H1 (cell line): ENCODE results near the gene MYRF. TPM values are rescaled to one million over a fixed set of nuclear protein-coding genes. Genes with fewer than 3 reads are reported as not detected.

Source experiments
- FOSL1 ChIP-seq: IDR thresholded peaks from 2 replicates; pipeline ENCODE4 v1.6.1; 2011; ENCODE audit warnings: mild to moderate bottlenecking, low read depth, low read length, moderate library complexity; ENCODE audit not compliant: insufficient read depth
- SP1 ChIP-seq: IDR thresholded peaks from 2 replicates; pipeline ENCODE4 v1.6.1; 2011; ENCODE audit warnings: low read depth, low read length
- TAF1 ChIP-seq: IDR thresholded peaks from 2 replicates; pipeline ENCODE4 v1.6.1; 2011; ENCODE audit warnings: mild to moderate bottlenecking, low read depth, low read length
- YY1 ChIP-seq: IDR thresholded peaks from 2 replicates; pipeline ENCODE4 v1.6.1; 2011; ENCODE audit warnings: low read depth, mild to moderate bottlenecking, low read length
- polyA plus RNA-seq, 7 experiments: library from polyadenylated mRNA; depleted of rRNA in 3 of 7; stranded (reverse) in 5 of 7; unstranded in 2 of 7; fragments of >200 nt in 5 of 7; fragments of 200-250 nt in 2 of 7; gene quantifications; 1 replicate in 5 of 7; 2 replicates in 1 of 7; 4 replicates in 1 of 7; pipeline versions ENCODE4 v1.2.1 to v1.2.3, GENCODE V29; 2011 to 2013; ENCODE audit warnings: missing spikeins in 2 of 7, mixed read lengths in 2 of 7
- total RNA-seq: library from RNA; stranded (reverse); fragmentation: NEBNext Ultra II Directional; extraction: Animal tissue kit (Norgen Biotek cat#: 25700); gene quantifications from 2 replicates; pipeline ENCODE4 v1.2.1, GENCODE V29; 2021

MYRF gene
- total and polyA plus RNA-seq, 2 of the 8 experiments (the other 6 are each of a cell fraction or from before 2014, with no cell fraction given), result 6.0 to 6.1 TPM

DNA sequence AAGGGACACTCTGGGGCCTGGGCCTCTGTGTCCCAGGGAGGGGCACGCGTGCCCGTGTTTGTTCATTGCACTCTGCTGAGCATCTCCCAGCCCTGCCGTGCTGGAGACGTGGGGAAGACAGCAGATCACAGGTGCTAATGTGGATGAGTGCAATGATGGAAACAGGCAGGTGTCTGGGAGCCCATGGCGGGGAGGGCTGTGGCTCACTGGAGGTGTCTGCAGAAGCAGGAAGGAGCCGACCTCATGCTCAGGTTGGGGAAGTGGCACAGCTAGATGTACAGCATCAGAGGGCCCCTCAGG is 32.0 kb downstream of the MYRF start (continued):
- TF ChIP-seq FOSL1 (no peak), TAF1 (no peak), SP1 (no peak), YY1 (no peak)
